ENCODE data around the gene MBOAT7.
A peak's percentile ranks its signal among the peaks of the same experiment; 100 is the strongest.

The MBOAT7 gene

DNA sequence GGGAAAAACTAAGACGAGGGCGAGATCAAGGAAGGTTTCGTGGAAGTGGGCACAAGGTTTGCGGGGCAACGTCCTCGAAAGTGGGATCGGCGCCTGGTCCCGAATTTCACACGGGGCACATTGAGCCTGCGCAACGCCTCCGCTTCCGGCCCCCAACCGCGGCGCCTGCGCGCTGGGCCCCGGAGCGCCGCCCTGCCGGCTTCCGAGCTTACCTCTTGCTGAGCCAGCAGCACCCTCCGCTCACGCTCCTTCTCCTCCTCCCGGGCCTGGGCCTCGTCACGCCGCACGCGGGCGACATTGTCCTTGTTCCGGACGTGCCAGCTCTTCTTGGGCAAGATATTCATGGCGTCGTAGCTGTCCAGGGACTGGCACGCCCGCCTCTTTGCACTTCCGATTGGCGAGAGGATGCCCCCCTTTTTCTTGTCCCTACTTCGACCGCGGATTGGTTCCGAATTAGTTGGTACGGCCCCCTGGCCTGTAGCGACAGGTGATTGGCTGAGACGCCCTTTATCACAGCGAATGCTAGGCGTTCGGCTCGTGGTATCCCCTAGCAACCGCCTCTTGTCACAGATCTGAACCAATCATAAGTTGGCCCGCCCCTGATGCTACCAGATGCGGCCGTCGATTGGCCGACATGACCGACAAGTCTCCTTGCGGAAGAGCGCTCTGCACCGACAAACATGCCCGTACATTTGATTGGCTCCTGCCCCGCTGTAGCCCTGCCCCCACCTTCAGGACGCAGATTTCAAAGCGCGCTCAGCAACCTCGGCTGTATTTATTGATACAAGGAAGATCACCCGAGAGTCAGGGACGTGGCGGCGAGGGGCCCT lies 29.8 kb downstream of the MBOAT7 start, which contains the start of gene LENG1:
Gene LENG1 (minus strand): TSS at position 370 of the 830 bp plus-strand sequence. CDS start 26 bp downstream, at position 344.
- DNase-seq: peak; percentile 100

DNA sequence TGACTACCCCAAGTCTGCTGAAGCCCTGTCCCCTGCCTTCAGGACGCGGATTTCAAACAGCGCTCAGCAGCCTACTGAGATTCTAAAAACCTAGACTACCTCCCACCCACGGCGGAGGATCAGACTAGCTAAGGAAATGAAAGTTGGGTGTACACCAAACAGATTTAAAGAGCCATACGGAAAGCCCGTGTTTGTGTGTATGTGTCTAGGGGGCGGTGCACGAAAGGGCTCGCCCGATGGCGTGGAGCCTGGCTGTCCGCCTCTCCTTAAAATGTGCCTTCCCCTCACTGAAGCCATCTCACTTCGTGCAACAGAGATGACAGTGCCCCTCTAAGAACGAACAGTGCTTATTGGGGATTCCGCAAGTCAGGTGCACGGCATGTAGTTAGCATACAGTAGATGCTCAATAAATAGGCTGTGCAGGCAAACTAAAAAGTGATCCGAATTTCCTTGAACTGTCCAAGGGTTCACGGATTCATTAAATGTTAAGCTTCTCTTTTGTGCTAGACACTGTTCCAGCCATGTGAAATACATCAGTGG lies 30.5 kb downstream of the MBOAT7 start:
- no peak for DNase-seq

DNA sequence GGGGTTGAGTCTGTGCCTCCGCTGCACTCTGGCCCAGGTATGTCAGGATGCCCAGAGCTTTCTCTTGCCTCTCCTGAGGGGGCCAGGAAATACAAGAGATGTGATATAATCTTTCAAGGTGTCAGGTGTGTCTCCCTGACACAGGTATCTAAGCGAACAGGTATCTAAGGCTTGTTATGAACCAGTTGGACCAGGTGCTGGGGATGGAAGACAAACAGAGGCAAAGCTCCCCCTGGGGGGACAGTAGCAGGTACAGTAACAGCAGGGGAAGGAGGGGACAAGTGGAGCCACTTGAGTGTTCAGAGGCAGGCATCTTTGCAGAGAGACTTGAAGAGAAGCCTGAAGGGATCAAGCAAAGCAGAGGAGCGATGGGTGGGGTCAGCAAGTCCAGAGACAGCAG lies 32.4 kb downstream of the MBOAT7 start:
- no peak for DNase-seq

DNA sequence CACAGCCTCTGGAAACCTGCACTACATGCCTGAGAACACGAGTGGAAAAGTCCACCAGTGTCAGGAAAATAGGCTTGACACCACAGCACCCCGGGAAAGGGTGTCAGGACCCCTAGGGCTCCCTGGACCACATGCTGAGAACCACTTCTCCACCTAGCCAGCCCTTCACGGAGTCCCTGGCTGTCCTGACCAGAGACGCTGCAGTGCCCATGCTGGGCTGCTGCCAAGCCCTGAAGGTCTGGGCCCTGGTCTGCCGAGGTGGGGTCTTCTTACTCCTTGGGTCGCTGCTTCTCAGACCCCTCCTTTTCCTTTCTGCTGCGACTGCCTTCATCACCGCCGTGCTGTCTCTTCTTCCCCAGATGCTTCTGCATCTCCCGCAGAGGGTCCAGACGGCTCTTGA lies 32.9 kb downstream of the MBOAT7 start:
- DNase-seq: no peak

DNA sequence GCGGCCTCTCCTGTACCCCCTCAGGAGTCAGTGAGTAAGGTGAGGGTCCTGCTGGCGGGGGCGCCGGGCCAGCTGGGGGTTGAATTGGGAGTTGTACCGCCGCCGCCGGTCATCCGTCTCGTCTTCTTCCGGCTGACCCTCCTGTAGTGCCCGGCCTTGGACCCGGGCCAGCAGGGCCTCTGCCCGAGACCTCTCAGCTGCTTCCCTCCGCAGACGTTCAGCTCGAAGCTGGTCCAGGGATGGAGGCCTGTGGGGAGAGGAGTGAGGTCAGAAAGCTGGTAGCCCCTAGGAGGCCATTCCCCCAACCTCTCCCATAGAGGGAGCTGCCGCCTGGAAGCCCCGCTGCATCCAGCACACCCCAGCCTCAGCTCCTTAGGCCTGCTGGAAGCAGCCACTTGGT lies 33.7 kb downstream of the MBOAT7 start:
- DNase-seq: no peak

DNA sequence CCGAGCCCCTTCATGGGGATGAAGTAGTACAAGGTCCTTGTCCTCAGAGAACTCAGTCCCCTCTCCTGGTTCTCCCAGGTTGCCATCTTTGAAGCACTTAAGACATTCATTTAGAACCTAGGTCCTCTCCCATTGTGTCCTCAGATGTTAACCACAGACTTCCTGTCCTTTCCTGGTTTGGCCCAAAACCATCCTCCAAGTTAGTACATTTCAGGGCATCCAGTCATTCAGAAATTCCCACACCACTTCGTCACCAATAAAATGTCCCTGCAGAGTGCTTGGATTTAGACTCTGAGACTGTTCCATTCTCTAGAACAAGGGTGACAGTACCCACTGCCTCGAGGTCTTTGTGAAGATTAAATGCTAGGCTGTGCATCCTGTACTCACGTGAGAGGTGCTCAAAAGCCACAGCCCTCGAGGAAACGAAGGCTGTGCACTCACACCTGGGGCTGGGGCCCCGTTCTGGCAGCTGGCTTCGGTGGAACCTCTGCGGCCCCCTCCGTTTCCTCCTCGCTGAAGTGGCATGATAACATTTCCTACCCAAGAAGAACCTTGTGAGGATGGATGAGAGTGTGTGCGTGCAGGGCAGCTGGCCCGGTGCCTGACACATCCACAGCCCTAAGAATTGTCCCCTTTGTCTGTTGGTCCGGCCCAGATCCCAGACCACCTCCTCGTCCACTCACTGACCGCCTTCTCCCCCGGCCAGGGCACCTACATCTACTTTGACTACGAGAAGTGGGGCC lies 34.6 kb downstream of the MBOAT7 start:
- DNase-seq: no peak

DNA sequence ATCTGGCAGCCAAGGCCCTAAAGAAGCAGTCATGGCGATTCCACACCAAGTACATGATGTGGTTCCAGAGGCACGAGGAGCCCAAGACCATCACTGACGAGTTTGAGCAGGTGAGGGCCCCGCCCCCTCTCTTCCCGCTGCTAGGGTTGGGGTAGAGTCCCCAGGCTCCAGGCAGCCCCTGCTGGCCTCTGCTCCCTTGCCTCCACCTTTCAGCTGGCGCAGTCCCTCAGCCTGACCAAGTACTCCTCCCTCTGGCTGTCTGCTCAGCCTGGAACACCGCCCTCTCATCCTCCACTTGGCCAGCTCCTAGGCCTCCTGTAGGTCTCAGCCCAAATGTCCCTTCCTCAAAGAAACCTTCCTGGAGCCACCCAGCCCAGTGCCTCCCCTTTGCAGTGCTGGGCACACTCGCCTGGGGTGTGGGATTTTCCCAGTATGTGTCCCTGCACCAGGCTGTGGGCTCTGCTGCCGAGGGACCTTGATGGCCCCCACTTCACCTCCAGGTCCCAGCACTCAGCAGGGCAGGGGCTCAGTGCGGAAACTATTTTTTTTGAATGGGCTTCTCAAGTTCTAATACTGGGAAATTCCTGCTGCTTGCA lies 35.6 kb downstream of the MBOAT7 start:
- no peak for DNase-seq

DNA sequence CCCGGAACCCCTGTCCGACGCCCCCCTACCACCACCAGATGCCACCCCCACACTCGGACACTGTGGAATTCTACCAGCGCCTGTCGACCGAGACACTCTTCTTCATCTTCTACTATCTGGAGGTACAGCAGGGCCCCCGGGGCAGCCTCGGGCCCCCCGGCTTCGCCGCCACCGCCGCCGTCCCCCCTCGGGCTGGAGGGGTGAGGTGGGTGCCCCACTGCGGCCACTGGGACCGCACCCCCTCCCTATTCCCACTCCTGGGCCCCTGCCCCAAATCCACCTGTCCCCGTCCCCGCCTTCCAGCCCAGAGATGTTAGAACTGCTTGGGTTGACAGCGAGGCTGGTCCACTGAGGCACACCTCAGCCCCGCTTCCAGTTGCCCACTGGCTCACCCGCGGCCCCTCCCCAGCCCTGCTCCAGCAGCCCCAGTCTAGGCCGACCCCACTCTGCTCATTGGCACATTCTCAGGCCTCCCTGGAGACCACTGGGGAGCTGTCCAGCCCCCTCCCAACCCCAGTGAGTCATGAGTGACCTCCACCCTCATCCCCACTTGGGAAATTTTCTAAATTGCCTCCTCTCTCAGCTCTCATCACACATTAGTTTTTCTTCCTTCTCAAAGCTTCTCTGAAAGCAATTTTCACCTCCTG lies 36.4 kb downstream of the MBOAT7 start:
- DNase-seq: no peak

DNA sequence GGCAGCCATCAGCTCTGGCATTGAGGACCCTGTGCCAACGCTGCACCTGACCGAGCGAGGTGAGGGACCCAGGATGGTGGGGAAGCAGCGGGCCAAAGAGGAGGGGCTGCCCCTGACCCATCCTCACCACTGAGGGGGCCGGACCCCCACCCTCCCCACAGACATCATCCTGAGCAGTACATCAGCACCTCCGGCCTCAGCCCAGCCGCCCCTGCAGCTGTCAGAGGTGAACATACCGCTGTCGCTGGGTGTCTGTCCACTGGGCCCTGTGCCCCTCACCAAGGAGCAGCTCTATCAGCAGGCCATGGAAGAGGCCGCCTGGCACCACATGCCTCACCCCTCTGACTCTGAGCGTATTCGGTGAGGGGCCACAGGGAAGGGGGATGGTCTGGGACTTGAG lies 37.1 kb downstream of the MBOAT7 start:
- no peak for DNase-seq

DNA sequence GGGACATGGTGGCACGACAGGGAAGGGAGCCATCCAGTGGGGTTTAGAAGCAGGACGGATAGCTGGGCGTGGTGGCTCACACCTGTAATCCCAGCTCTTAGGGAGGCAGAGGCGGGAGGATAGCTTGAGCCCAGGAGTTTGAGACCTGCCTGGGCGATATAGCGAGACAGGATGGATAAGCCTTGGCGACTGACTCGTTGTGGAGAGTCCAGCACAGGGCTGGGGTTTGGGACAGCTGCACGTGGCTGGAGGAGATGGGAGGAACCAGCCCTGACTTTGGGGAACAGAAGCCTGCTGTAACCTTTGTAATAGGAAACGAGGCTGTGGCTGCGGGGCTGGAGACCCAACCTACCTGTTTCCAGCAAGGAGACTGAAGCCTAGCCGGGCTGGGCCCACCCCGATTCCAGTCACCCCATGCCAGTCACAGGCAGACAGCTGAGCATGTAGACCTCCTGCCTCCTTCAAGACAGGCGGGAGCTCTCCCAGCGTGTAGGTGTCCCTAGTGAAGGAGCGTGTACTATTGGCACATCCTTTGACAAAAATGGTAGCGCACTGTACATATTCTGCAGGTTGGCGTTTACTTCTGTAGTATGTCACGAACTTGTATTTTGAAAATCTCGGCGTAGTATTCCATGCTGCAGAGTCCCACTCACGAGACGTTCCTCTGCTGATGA lies 37.9 kb downstream of the MBOAT7 start:
- DNase-seq: no peak

DNA sequence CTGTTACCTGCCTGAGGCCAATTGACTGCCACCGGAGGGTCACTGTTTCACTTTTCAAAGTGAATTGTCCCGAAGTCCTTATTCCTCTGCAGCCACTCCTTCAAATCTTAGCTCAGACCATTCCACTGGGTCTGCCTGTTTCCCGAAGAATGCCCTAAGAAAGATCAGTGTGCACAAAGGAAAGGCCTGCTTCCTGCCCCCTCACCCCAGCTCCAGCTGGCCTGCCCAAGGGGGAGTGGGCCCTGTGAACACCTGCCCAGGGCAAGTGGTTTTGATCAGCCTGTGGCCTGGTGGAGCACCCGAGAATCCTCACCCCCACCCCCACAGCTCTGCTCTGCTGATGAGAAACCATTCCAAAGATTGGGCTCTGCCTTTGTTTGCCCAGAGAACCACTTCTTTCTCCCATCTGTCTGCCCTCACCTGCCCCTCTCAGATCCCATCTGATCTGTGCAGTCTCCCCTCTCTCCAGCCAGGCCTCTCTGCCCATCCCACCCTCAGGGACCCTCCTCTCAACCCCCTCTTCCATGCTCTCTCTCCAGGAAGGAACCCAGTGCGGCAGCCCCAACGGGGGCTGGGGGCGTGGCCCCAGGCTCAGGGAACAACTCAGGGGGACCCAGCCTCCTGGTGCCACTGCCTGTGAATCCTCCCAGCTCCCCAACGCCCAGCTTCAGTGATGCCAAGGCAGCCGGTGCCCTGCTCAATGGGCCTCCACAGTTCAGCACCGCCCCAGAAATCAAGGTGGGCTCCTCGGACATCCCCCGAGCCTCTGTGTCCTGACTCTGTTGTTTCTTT lies 40.2 kb downstream of the MBOAT7 start:
- DNase-seq: no peak

DNA sequence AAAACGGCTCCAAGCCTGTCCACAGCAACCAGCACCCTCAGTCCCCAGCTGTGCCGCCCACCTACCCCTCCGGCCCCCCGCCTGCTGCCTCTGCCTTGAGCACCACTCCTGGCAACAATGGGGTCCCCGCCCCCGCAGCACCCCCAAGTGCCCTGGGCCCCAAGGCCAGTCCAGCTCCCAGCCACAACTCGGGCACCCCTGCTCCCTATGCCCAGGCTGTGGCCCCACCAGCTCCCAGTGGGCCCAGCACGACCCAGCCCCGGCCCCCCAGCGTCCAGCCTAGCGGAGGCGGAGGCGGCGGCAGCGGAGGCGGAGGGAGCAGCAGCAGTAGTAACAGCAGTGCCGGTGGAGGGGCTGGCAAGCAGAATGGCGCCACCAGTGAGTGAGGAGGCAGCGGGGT lies 41.2 kb downstream of the MBOAT7 start:
- DNase-seq: no peak

DNA sequence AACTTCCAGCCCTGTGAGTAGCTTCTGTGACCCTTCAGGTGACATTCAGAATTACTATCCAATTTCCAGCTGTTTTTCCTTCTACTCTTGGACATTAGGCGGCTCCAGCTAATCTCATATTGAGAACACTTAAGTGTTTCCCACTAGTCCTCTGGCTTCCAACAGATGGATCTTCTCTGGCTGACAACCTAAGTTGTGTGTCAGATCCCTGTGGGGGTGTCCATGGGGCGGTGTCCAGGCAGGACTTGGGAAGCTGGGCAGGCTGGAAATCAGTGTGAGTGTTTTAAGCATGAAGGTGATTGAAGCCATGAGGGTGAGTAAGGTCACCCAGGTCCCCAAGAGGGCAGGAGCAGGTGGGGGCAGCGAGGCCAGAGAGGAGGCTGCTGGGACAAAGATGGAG lies 41.7 kb downstream of the MBOAT7 start:
- no peak for DNase-seq

DNA sequence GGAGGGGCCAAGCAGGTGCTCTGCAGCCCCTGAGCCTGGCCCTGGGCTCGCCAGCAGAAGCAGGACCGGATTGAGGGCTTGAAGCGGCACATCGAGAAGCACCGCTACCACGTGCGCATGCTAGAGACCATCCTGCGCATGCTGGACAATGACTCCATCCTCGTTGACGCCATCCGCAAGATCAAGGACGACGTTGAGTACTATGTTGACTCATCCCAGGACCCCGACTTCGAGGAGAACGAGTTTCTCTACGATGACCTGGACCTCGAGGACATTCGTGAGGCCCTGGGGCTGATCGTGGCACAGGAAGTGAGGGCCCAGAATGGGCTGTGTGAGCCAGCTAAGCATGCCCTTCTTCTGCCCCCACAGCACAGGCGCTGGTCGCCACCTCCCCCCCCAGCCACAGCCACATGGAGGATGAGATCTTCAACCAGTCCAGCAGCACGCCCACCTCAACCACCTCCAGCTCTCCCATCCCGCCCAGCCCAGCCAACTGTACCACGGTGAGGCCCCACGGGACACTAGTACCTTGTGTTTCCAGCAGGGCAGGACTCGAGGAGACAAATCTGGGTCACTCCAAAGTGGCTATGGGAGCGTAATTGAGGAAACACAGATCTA lies 43.7 kb downstream of the MBOAT7 start:
- DNase-seq: no peak

DNA sequence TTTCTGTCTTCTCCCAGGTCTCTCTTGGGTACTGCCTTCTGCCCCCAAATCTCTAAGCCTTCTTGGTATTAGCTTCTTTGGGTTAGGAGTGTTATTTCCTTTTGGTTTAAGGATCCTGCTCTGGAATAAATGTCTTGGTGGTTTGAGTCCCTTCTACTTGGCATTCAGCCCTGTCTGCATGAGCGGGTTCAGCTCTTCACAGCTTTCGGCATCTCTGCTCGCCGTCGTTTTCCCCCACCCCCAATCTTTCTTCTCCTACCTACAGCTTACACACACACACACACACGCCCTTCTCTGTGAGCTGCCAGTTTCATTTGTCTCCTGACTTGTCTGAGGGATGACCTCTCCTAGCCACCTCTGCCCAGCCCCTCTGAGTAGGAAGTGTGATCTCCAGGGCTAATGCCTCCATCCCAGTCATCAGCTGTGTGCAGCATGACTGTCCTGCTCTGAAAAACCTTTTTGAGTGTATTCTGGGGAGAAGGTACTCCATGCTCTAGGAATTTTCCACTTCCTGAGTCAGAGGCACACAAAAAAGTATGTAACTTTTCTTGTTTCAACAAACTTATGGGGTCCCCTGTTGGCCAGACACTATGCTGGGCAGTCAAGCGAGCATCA lies 47.1 kb downstream of the MBOAT7 start:
- no peak for DNase-seq

DNA sequence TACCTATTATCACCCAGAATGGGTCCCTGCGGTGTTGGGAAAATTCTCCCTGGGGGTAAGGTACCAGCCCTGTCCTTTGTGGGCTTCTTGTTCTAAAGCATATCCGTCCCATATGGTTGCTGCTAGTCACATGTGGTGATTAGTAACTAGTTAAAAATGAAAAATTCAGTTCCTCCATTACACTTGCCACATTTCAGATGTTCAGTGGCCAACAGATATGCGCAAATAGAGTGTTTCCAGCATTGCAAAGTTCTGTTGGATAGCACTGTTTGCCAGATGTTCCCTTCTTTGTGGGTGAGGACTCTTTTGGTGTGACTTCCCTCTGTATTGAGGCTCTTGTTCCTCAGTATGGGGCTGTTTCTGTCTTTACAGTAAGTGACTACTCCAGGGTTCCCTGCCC lies 48.0 kb downstream of the MBOAT7 start:
- no peak for DNase-seq

DNA sequence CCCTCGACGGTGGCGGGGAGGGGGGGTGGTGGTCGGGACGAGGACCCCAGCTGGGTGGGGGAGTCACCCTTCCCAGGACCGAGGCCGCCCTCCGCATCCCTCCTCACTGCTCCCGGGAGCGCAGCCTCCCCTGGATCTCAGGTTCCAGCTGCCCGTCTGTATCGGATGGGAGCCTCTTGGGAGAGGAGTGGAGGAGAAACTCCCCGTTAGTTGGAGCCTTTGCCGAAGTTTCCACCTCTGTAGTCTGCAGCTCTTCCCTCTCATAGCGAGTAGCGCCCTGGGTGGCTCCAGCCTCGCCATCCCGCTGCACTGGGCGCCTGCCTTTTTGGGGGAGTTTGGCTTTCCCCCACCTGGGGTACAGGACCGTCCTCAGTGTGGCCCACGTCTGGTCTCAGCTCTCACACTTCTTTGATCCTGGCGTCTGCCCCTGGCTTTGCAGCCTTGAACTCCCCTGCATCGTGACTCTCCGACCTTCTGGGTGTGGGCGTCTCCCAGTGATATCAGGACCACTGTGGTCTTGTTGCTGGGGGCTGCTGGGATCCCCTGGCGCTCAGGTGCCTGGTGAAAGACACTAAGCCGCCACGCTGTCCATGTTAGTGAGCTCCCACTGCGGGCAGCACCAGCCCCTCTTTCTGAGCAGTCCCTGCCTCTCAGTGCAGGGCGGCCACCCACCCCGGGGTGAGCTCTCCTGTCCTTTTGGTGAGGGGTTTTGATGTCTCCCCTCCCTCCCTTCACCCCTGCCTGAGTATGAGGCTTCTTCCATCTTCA lies 50.7 kb downstream of the MBOAT7 start:
- no peak for DNase-seq

DNA sequence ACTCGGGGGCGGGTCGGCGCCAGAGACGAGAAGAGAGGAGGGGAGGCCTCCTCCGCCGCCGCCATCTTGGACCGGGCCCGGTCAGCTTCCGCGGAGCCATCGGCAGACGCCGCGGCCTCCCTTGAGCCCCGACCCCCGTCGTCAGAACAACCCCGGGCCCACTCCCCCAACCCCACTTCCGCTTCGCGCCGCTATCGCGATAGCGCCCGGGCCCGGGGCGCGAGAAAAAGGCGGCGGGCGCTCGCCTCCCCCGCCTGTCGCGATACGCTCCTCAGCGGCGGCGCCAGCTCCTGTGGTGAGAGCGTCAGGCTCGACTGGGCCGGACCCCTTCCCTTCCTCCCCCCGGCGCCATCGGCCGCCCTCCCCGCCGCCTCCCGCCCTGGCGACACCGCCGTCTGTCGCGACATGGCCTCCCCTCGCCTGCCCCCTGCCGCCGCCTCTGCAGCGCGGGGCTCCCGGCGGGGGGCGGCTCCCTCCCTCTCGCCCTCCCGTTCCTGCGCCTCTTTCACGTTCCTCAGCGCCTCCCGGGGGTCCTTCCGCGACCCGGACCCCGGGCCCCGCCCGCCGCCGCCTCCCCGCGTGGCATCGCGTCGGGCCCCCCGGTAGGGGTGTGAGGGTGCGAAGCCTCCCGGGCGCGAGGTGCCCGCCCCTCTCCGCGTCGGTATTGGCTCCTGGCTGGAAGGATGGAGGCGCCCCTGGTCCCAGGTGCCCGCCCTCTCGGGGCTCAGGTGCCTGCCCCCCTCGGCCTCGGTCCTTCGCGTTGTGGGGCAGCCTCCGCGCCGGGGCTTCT lies 51.5 kb downstream of the MBOAT7 start, which contains the start of gene CNOT3:
Gene CNOT3 (plus strand): TSS at position 64 of the 790 bp plus-strand sequence. CDS start 5,217 bp downstream, outside the sequence.
- no peak for DNase-seq

Measured in NCI-H226 (cell line).